ENCODE measurements around the gene RBM47. TPM values are rescaled to one million over a fixed set of nuclear protein-coding genes. Genes with fewer than 3 reads are reported as not detected.
"Not testable (repeated sequence)": the region's sequence is repeated elsewhere in the genome, so short reads cannot be mapped to it uniquely, and the experiment has no call there.

The RBM47 gene
- total RNA-seq, 1 donor from 2014 or later, result 3.8 TPM

DNA sequence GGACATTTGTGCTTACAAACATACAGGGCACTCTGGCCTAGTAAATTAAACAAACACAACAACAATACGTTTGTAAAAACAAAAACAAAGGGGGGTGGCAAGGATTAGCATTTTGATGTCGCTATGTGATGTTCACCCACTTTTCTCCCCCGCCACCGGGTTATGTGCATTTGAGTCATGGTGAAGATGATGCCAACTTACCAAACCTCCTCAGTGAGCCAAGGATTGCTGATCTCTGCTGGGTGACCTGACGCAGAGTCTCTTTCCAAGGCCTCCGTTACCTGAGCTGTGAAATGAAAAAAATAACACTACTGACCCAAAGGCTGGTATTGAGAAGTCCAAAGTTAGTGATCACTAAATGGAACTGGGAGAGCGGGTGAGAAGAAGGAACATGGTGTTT lies 85.4 kb downstream of the RBM47 start:
- intact Hi-C loops (cut with micrococcal nuclease), result no loop called here

DNA sequence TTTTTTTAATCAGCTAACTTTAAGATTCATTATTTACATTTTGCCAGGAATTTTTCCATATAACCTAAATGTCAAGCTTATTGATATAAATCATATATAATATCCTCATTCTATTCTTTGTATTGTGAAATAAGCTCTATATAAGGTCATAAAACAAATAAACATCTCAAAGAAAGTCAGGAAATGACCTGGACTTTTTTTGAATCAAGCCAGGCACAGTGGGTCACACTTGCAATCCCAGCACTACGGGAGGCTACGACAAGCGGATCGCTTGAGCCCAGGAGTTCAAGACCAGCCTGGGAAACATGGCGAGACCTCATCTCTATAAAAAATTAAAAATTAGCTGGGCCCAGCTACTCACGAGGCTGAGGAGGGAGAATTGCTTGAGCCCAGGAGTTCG lies 88.9 kb downstream of the RBM47 start:
- intact Hi-C loops (cut with micrococcal nuclease), result no loop called here

GRCh38 chr4:40536032-40536431 lies 93.6 kb downstream of the RBM47 start:
- intact Hi-C loops (cut with micrococcal nuclease), result no loop called here

DNA sequence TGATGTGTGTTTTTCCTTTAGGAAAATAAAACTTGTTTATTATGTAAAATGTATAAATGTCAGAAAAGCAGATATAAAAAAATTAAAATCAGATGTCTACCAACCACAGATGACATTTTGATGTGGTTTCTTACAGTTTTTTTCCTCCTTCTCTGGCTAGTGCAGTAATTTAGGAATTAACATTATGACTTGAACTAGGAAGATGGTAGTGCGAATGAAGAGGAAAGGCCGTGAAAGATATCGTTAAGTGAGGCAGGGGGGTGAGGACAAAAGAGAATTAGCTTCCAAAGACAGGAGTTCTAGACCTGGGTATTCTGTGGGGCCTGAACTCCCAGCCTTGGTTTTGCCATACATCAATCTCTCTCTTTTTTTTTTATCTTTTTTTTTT lies 98.0 kb downstream of the RBM47 start:
- intact Hi-C loops (cut with micrococcal nuclease), result no loop called here

DNA sequence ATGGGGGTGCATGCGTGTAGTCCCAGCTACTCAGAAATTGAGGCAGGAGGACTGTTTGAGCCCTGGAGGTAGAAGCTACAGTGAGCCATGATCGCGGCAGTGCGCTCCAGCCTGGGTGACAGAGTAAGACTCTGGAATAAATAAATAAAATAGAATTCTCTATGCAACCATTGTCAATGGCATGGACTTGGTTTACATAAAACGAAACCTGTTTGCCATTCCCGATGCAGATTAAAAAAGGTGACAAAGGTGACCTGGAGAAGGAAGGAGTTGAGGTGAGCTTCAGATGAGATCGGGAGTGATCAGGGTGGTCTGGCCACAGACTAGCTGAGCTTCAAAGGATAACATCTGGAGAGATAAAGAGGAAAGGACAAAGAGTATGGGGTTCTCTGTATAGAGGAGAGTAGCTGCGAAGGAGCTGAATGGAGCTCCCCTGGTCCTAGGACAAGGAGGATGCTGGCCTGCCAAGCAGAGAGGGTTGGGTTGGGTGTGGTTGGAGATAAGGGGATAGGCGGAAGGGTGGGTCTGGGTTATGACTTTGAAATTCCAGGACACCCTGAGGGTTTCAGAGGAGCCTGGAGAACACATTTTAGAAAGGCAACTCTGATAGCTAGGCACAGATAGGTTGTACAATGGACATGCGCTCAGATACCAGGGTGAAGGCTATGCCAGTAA lies 98.6 kb downstream of the RBM47 start:
- intact Hi-C loops (cut with micrococcal nuclease), result no loop called here

- intact Hi-C loops (cut with micrococcal nuclease), result no loop called here
These were observed 102.9 kb downstream of the RBM47 start for GRCh38 chr4:40526741-40527140.

- intact Hi-C loops (cut with micrococcal nuclease), result no loop called here
These were observed 103.7 kb downstream of the RBM47 start for GRCh38 chr4:40525752-40526598.

- intact Hi-C loops (cut with micrococcal nuclease), result no loop called here
These were observed 105.2 kb downstream of the RBM47 start for GRCh38 chr4:40524366-40525041.

- intact Hi-C loops (cut with micrococcal nuclease), result no loop called here
These were observed 106.1 kb downstream of the RBM47 start for GRCh38 chr4:40523581-40523980.

DNA sequence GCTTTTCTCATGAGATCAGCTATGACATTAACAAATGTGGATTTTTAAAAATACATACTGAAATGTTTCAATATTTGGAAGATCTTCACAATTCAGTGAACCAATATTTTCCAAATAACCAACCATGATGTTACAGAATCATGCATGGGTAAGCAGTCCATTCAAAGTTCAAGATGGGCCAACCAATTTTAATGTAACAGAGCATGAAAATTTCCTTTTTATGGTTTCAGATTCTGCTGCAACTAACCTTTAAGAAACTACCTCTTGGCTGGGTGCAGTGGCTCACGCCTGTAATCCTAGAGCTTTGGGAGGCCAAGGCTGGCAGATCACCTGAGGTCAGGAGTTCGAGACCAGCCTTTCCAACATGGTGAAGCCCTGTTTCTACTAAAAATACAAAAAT lies 107.7 kb downstream of the RBM47 start:
- intact Hi-C loops (cut with micrococcal nuclease), result no loop called here

DNA sequence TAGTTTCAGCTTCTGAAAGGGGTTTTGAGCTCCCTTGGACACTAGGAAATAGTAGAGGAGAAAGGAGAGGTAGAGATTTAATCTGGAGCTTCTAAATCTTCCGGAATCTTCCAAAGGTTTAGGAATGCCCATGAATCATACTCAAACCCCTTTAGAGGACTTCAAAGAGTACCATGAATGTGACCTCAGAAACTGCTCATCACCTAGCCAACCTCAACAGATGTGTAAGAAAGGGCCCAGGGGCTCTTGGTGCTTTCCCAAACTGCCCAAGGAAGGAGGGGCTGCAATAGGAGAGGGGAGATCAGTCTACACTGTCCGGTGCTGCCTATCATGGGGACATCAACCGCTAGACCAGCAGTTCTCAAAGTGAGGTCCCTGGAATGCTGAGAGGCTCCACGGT lies 109.1 kb downstream of the RBM47 start:
- intact Hi-C loops (cut with micrococcal nuclease), result no loop called here

DNA sequence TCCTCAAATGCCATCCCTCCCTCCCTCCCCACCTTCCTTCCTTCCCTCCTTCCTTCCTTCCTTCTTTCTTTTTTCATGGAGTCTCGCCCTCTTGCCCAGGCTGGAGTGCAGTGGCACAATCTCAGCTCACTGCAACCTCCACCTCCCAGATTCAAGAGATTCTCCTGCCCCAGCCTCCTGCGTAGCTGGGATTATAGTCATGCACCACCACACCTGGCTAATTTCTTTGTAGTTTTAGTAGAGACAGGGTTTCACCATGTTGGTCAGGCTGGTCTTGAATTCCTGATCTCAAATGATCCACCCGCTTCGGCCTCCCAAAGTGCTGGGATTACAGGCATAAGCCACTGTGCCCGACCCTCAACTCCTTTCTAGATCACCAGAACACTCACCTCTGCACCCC lies 112.6 kb downstream of the RBM47 start:
- intact Hi-C loops (cut with micrococcal nuclease), result not testable (repeated sequence)

- intact Hi-C loops (cut with micrococcal nuclease), result no loop called here
These were observed 113.0 kb downstream of the RBM47 start for GRCh38 chr4:40516651-40517050.

- intact Hi-C loops (cut with micrococcal nuclease), result no loop called here
These were observed 114.0 kb downstream of the RBM47 start for GRCh38 chr4:40515398-40516293.

DNA sequence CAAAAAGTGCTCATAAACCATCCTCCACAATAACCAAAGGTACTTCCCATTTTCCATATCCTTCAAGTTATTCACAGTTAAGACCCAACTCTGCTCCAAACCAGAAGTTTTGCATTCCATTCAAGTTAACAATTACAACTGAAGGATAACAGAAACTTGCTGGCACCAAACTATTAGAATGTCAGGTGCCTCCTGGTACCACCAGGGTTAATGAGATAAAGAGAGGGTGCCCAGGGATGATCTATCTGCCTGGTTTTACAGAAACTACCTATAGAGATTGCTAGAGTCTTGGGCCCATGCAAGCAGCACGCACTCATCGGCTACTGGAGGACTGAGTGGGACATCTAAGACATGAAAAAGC lies 114.6 kb downstream of the RBM47 start:
- intact Hi-C loops (cut with micrococcal nuclease), result no loop called here

DNA sequence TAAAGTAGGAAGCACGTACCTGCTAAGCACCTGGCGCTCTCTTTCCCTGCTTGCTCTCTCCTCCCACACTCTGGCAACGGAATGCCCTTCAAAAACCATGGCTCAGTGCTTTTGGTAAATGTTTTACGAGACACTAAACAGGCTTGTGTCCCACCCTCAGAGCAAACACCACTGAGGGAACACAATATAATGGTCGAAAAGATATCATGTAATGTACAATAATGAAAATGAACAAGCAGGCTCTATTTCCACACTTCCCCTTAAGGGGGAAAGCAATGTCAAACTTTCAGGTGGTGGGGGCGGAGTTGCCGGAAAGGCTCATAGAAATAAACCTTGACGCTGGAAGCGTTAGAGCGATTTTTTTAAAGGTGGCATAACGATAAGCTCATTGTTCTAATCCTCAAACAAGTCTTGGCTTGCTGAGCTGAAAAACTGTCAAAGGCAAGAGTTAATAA lies 115.1 kb downstream of the RBM47 start:
- intact Hi-C loops (cut with micrococcal nuclease), result no loop called here

- intact Hi-C loops (cut with micrococcal nuclease), result no loop called here
These were observed 118.5 kb downstream of the RBM47 start for GRCh38 chr4:40511036-40511614.

- intact Hi-C loops (cut with micrococcal nuclease), result no loop called here
These were observed 121.7 kb downstream of the RBM47 start for GRCh38 chr4:40507977-40508376.

DNA sequence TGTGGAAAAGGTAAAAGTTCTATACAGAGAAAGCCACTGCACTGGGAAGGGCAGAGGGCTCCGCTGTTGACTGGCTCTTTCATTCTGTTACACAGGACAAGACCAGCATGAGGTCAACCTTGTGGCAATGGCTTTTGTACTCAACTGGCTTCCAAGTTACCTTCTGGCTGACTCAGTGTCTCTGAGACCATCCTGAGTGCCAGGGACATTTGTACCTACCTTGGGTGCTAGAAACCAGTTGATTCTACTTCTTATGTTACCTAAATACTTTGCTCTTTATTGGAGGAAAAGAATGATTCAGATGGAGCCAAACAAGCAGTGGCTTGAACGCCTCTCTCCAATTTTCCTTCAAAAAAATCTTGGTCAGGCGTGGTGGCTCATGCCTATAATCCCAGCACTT lies 123.2 kb downstream of the RBM47 start:
- intact Hi-C loops (cut with micrococcal nuclease), result no loop called here

DNA sequence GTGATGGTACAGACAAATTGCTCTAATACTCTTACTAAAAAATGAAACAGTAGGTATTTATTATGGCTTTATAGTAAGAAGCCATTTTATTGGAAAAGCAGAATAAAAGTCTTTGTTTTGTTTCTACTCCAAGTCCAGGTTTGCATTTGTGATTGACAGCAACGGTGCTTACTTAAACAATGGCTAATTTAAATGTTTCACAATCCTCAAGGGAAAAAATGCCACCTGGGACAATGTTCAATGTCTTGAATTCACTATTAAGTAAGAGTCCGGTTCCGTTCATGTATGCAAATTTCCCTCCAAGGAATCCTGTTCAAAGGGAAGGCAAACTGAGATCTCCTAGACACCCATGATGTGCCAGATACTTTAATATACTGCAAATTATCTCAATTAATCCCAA lies 123.6 kb downstream of the RBM47 start:
- intact Hi-C loops (cut with micrococcal nuclease), result no loop called here

DNA sequence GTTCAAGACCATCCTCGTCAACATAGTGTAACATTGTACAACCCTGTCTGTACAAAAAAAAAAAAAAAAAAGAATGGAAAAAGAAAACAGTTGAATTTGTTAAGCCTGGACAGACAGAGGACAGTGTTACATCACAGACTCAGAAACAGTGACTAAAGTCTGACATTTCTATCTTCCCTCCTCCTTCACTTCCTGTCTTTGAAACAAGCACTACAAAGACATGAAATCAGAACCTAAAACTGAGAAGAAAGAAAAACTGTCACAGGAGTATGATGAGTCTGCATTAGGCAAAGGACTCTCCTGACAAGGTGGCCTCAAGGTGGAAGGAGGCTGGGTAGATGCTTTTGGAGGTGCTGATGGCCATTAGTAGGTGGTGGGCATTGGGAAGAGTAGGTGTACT lies 126.7 kb downstream of the RBM47 start:
- intact Hi-C loops (cut with micrococcal nuclease), result no loop called here

All from T-helper 1 cell treated with Interleukin-12 subunit alpha and Interleukin-12 subunit beta and Interleukin-4 antibody, amounts not matched to agents 30 ng/mL and 1 ng/mL, for 36 hours (primary cell).